NCI-H1092 (cell line): ENCODE measurements around the gene SAP30L.

Experiments used
- DNase-seq: peaks from one replicate; lab custom pipeline; 2025; lab: John Stamatoyannopoulos, UW

Gene SAP30L, protein sequence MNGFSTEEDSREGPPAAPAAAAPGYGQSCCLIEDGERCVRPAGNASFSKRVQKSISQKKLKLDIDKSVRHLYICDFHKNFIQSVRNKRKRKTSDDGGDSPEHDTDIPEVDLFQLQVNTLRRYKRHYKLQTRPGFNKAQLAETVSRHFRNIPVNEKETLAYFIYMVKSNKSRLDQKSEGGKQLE

DNA sequence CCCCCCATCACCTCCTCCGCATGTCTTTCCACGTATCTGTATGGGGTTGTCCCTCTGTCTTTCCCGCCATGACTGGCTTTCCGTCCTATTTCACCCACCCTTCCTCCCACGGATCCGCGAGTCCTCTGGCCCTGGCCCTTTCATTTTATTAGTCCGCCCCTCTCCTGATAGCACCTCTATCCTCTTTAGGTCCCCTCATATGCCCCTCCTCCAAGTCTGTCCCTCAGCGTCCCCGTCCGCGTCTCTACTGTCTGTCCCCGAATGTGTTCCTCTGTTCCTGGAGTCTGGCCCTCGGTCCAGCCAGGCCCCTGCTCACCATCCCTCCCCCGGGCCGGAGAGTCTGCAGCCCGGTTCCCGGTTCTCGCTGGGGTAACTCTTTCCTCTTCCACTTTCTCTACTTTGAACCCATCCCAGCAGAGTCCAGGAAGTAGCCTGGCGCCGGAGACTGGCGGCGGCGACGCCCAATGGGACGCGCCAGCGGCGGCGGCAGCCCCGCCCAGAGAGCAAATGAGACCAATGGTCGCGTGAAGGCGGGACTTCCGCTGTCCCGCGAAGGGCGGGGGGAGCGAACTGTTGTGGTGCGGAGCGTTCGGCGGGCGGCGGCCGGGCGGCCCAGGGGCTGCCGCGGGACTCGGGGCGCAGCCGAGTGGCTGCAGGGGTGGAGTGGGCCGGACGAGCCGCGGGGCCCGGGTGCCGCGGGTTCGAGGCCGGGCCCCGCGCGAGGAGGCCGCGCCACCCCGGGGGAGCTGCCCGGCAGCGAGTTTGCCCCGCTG, at the start of gene SAP30L:
Gene SAP30L, plus strand, starts transcription at position 576 of the 773 bp plus-strand sequence. CDS start 608 bp downstream, outside the sequence.
- DNase-seq, result peak; percentile 77

DNA sequence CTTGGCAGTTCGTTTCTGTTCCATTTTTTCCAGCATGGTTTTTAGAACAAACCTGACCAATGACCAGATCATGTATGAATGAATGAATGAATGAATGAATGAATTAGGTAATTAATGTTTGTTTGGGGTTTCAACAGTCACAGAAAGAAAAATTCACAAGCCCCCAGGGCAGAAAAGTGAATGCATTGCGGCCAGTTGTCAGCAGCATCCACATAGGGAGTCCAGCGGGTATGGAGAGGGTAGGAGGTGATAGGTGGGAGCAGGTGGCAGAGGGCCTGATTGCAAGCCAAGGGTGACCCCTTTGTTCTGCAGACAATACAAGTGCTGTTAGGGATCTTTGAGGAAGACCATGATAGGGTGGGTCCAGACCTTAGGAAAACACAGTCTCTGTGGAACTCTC, 49.7 kb upstream of the SAP30L start:
- no peak for DNase-seq

DNA sequence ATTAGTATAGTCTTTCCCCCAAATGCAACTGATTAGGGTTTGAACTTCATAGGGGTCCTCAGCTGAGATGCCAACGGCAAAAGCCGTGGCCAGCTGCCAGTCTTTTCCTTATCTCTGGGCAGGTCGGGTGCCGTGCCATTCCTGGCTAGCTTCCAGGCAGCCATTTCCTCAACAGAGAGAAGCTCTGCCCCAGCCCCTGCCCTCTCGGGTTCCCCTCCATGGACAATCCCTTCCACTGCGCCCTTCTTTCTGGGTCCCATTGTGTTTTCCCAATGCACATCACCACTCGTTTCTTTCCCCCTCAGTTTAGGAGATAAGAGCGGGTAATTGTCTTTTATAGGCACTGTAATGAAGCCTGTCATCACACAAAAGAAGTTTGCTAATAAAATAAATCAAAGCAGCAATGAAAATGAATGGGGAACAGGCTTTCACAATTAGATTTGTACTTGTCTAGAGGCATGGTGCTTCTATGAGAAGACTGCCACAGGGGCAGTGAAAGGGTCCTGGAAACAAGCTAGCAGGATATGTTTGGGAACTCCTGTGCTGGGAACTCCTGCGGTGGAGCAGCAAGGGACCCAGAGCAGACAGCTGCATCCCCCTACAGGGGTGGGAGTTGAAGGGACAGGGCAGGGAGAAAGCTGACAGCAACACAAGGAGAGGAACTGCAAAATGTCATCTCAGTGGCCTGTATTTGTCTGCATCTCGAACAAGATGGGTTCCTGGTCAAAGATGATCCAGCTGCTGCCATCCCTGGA, 48.0 kb upstream of the SAP30L start:
- peak; percentile 72 for DNase-seq

DNA sequence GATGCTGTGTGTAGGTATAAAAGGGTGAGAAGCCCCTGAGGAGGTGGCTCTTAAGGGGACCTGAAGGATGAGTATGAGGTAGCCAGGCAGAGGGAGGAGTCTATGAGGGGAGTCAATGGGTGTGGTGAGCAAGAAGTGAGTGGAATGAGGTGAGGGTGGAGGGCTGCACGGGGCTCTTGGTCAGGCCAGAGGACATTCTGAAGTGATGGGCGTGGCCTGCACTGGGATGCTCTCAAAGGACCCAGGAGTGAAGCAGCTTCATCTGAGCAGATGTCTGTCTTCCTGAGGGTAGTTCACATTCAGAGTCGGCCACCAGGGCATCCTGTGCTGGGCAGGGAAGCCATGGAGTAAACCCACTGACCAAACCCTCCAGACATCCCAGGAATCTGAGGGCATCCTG, 45.1 kb upstream of the SAP30L start:
- no peak for DNase-seq

DNA sequence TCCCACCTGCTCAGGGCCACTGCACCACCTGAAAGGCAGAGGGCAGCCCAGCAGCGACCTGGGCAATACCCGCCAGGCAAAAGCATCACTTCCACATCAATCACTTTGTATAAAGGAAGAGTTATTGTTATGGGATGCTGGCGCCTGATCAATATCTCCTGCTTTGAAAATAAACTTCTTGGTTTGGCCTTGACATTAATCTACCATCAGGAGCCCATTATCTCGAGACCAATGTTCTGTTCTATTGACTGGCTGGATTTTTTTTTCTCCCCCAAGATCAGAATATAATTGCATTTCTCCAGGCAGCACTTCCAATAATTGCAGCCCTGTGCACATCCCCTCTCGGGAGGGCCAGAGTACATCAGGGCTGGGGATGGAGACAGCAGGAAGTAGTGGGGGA, 44.4 kb upstream of the SAP30L start:
- no peak for DNase-seq

DNA sequence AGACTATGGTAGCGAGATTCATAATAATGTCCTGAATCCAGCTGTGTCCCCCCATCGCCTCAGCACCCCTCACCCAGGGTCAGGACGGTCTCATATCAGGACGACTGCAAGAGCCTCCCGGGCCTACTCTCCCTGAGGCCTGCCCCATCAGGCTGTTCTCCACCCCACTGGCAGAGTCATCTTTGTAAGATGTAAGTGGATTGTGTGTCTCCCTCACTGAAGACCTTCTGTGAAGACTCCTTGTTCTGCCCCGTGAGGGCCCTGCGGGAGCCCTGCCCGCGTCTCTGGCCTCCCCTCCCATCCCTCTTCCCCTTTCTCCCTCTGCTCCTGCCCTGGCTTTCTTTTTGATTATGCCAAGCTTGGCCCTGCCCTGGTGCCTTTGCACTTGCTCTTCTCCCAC, 43.9 kb upstream of the SAP30L start:
- DNase-seq, result no peak

DNA sequence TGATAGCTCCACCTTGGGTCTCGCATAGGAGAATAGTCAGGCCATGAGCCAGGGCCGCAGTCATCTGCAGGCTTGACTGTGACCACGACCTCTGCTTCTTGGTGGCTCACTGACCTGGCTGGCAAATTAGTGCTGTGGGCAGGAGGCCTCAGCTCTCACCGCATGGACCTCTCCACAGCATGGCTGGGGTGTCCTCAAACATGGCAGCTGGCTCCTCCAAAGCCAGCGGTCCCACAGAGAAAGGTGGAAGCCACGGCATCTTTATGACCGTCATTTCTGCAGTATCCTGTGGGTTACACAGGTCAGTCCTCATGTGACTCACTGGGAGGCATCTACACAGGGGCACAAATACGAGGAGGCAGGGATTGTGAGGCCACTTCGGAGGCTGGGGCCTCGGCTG, 43.2 kb upstream of the SAP30L start:
- no peak for DNase-seq

DNA sequence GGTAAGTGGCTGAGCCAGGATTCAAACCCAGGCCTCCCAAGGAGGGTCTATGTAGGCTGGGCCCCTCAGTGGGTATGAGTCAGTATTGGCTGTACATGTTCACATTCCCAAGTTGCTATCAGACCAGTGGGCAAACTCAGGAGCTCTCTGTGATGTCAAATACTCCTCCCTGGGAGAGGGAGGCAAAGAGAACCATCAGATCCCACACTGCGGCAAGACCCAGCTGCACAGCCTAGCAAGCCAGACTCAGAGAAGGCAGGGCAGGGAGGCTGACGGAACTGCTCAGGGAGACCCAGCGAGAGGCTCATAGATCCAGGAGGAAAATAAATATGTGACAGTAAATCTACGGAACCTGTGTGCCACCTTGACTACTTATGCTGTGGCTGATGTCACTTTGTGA, 42.6 kb upstream of the SAP30L start:
- no peak for DNase-seq

DNA sequence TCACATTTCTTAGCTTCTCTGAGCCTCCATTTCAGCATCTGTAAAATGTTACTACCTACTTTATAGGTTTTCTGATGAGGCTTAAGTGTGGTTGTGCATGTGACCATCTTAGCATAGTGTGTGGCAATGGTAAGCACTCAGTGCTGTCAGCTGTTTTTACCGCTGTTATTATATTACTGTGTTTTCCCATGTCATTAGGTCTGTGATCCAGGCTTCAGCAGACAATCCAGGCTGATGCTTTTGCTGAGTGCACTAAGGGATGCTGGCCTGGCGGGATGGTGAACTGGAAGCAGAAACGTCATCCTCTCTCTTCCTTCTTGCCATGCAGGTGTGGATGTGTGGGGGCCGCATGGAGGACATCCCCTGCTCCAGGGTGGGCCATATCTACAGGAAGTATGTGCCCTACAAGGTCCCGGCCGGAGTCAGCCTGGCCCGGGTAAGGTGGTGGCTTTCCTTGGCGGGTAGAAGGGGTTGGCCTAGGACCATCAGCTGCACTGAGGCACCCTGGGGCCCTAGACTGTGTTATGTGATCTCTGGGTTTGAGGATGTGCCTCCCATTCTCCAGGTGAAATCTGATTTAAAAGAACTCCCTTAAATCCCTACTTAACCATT, 41.9 kb upstream of the SAP30L start:
- DNase-seq, result no peak

DNA sequence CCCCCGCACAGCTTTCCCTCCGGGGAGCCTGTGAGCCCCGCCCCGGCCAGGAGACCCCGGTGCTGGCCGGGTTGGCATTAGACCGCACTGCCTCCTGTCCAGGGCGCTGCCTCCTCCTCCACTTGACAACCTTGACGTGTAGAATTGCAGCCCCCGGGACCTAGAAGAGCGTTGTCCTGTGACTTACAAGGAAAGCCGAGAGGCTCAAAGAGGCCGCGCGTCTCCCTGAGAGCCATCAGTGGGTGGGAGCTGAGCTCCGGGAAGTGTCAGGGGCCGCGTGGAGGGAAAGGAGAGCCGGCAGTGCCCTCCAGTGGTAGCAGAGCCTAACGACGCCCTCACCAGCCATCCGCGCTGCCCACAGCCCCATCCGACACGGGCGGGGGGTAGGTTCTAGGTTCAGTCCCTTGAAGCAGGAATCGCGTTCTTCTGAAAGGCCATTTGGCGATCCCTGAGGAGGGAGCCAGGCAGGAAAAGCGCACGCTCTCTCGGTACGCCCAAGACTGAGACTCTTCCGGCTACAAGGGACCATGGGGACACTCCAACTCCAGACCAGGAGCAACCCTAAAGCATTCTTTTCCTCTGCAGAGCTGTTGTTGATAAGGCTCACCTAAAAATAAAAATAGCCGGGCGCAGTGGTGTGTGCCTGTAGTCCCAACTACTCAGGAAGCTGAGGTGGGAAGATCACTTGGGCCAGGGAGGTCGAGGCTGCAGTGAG, 40.6 kb upstream of the SAP30L start:
- peak; percentile 41 for DNase-seq

DNA sequence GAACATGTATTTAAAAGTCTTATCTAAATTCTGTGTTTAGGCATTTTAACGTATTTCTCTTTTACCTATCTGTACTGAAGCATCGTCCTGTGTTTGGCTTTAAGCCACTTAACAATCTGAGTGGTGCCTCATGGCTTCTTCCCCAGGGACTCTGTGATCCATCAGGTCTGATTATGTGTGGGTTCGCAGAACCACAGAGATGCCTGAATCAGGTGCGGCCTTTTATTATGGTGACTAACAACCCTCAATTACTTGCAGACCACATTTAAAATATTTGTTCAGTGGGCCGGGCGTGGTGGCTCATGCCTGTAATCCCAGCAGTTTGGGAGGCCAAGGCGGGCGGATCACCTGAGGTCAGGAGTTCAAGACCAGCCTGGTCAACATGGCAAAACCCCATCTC, 39.6 kb upstream of the SAP30L start:
- no peak for DNase-seq

DNA sequence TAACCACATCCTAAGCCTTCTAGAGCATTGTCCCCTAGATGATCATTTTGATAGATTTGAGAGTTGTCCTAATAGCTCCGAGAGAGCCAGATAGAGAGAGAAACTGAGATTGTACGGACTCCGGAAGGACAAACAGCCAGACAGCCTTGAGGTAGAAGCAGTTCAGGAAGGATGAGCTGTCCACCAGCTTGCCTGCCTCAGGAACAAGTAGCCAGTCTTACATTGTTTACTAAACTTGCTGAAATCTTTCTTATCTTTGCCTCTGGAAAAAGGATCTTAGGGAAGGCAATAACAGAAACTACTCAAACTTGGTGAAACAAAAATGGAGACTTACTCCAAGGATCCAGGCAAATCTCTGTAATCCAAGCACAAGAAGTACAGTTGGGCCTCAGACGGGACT, 39.0 kb upstream of the SAP30L start:
- no peak for DNase-seq

DNA sequence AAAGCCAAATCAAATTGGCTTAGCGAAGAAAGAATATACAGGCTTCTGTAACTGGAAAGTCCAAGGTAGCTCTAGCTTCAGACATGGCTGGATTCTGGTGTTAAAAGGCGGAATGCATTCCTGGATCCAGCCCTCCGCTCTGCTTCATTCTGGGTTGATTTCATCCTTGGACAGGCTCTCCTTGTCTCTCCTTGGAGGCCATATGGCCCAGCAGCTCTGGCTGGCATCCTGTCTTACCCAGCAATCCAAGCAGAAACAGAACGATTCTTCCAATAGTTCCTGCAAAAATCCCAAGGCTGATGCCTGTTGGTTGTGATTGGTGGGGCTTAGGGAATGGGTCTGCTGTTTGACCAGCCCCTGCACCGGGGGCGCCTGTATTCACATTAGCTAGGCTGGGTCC, 37.0 kb upstream of the SAP30L start:
- no peak for DNase-seq

DNA sequence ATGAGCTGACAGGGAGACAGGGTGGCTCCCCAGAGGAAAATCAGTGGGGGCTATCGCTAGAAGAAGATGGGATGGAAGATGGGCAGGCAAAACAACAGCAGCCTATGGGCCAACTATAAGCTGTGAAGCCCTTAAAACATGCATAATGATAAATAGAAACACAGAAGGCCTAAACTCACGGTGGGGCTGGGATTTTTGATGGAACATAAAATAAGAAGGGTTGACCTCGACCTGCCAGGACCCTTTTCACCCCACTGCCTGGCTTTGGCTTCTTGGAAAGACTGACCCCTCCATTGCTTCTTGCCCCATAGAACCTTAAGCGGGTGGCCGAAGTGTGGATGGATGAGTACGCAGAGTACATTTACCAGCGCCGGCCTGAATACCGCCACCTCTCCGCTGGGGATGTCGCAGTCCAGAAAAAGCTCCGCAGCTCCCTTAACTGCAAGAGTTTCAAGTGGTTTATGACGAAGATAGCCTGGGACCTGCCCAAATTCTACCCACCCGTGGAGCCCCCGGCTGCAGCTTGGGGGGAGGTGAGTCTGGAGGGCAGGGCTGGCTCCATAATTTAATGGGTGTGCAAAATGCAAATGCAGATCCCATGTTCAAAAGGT, 36.5 kb upstream of the SAP30L start:
- no peak for DNase-seq

DNA sequence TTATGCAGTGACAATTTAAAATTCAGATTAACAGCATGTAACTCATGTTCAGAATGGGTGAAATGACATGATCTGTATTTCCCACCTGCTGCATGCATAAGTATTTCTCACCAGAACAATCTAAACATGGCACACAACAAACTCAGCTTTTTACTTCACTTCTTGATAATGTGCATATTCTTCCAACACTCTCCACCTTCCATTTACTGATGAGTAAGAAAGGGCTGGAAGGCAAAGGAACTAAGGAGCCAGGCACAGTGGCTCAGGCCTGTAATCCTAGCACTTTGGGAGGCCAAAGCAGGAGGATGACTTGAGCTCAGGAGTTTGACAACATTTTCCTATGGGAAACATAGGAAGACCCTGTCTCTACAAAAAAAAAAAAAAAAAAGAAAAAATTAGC, 35.8 kb upstream of the SAP30L start:
- no peak for DNase-seq

DNA sequence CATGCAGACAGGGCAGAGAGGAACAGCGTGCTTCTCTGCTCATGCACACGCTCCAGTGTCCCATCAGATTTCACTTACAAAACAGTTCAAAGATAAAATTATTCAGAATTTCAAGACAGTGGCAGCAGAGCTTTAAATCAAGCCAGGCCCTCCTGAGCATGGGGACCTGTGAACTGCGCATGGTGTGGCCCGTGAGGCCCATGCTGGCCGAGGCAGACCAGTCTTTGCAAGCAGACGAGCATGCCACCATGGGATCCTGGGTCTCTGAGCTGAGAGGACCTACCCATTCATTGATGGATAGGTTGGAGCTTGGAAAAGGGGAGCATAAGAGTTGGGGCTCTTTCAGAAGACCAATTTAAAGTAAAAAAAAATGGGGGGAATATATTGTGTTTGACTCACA, 35.0 kb upstream of the SAP30L start:
- DNase-seq, result no peak

DNA sequence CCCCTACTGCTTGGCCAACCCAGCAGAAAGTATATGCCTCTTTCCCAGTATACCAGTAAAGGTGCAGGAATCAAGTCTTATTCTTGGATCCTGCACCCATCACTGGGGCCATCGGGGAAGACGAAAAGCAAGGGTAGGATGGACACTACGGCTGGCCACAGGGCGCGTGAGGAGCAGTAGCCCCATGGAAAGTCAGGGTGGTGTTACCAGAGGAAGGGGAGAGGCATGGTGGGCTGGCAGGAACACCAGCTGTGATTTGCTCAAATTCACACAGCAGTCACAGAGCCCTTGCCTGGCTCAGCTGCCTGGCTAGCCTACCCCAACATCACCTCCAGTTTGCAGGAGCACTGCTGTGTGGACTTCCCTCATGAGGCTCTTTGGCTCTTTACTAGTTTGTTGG, 34.5 kb upstream of the SAP30L start:
- no peak for DNase-seq

DNA sequence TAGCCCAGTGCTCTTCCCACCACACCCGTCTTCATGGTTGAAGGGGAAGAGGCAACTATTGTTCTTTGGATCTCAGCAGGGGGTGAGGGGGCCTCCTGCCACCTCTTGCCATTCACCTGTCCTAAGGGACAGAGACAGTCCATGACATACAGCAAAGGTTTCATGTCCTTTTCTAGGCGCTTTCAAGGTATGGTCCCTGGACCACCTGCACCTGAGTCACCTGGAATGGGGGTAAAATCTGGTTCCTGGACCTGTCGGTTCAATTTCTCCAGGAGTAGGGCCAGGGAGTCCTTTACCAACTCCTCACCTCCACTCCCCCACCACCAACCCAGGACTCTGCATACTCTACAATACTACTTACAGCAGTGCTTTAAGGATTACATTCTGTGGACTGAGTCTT, 33.5 kb upstream of the SAP30L start:
- no peak for DNase-seq

DNA sequence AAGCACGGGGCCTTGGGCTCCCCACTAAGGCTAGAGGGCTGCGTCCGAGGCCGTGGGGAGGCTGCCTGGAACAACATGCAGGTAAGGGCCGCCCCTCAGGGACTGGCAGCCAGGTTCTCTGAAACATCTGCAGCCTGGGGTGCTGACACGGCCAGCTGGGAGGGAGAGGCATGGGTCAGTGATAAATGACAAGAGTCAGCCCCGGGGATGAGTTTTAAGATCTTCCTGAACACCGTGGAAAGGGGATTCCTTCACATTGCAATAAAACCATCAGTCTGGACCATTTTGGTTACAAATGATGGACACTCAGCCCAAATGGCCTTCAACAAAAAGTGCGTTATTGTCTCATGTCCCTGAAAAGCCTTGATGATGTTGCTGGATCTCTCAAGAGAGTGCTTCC, 32.9 kb upstream of the SAP30L start:
- DNase-seq, result no peak

DNA sequence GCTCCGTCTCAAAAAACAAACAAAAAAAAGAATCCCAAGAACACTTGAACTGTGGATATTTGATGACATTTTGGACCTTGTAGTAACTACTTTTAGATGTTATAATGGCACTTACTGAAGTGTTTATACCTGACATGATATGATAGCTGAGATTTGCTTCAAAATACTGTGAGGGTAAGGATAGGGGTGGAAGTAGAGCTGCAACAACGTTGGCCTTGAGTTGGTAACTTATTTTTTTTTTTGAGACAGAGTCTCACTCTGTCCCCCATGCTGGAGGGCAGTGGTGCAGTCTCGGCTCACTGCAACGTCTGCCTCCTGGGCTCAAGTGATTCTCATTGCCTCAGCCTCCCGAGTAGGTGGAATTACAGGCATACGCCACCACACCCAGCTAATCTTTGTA, 30.7 kb upstream of the SAP30L start:
- no peak for DNase-seq

DNA sequence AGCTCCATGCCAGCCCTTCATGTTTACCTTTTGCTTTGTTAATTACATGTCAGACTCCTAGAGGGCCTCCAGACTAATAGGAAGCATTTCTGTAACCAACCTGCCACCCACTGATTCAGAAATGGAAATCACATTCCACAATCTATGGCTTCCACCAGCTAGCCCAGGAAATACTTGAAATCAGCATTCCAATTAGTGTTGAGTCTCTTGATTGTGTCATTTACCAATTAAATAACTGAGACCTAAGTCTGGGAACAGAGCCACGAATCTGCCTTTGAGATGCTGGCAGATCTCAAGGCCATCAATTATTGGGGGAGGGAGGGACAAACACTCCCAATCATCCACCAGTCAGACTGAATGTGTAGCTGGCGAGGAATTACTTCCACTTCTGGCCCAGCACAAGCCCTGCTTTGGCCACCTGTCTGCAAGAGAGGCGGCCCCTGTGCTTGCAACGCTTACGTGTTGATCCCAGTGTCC, 27.4 kb upstream of the SAP30L start:
- DNase-seq, result peak; percentile 19

DNA sequence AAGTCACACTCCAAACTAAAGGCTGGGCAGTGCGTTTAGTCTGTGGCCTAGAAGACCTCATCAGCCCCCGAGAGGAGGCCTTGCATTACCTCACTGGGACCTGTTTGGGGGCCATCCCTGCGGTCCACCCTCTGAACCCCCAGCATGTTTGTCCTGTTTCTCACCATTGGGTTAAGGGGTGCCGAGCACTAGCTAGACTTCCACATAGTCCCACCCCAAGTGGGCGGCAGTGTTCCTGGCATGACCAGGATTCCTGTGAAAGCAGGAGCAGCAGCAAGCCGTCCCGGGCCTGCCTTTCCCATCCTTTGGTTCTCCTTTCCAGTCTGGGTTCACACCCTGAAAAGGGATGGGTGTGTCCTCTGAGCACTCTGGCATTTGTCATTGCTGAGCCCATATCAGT, 26.6 kb upstream of the SAP30L start:
- DNase-seq, result no peak
